Fibroblast of lung (primary cell): ENCODE measurements around the gene GEMIN5.

Experiments
- EZH2 ChIP-seq: IDR thresholded peaks from 2 replicates; pipeline ENCODE4 v1.5.1; 2012; ENCODE audit warnings: low read length, control low read depth, mild to moderate bottlenecking; ENCODE audit errors: missing control alignments
- TF ChIP-seq, protein P1 (sequence below), 2 donors: IDR thresholded peaks in 1 of 2; conservative IDR thresholded peaks in 1 of 2; 1 replicate in 1 of 2; 2 replicates in 1 of 2; pipeline ENCODE4 v1.5.1; 2011 to 2012; ENCODE audit warnings: low read length in 2 of 2, control low read depth in 1 of 2, inconsistent platforms in 1 of 2, low read depth in 1 of 2, mild to moderate bottlenecking in 1 of 2

DNA sequence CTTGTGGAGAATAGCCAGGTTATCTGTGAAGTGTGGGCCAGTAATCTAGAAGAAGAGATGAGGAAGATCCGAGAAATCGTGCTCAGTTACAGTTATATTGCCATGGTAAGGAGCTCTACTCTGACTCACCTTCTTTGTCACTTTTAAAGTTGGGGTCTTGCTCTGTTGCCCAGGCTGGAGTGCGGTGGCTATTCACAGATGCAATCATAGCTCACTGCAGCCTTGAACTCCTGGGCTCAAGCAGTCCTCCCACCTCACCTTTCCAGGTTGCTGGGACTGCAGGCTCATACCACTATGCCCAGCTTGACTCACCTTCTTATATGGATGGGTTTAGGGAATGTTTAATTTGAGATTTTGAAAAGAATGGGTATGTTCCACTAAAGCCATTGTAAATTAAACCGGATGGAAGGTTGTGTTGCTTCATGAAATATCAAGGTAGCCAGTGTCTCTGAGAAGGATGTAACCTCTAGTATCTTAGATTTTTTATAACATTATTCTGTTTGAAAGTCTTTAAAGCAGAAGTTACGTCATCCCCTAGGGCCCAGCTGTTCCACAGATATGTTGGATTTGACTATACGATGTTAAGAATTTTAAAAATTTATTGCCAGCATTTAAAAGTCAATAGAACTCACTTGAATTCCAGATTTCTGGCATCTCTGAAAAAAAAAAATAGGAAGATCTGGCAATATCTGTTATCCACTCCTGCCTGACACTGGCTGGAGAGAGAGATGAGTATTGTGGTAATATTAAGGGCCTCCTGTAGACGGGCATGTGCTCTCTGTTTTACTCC, 74.5 kb downstream of the GEMIN5 start:
- TF ChIP-seq, protein P1, sequence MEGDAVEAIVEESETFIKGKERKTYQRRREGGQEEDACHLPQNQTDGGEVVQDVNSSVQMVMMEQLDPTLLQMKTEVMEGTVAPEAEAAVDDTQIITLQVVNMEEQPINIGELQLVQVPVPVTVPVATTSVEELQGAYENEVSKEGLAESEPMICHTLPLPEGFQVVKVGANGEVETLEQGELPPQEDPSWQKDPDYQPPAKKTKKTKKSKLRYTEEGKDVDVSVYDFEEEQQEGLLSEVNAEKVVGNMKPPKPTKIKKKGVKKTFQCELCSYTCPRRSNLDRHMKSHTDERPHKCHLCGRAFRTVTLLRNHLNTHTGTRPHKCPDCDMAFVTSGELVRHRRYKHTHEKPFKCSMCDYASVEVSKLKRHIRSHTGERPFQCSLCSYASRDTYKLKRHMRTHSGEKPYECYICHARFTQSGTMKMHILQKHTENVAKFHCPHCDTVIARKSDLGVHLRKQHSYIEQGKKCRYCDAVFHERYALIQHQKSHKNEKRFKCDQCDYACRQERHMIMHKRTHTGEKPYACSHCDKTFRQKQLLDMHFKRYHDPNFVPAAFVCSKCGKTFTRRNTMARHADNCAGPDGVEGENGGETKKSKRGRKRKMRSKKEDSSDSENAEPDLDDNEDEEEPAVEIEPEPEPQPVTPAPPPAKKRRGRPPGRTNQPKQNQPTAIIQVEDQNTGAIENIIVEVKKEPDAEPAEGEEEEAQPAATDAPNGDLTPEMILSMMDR (conservative IDR thresholded peaks at IDR 0.05 in 1 of 2, IDR thresholded peaks at IDR 0.05 in 1 of 2; ENCODE audit: low read depth in 1 of 2, low read length in 2 of 2): no peak
- no peak for TF ChIP-seq EZH2
